Small intestine (tissue), 7 donors: ENCODE measurements around the gene GEN1. TPM values are rescaled to one million over a fixed set of nuclear protein-coding genes. Genes with fewer than 3 reads are reported as not detected.

ENCODE experiments used
- DNase-seq, 2 donors: peaks; one replicate each; pipeline versions ENCODE4 v3.0.0 to v3.0.0-alpha.2; 2013
- FAIRE-seq: peaks from 2 replicates; lab custom pipeline; 2012; peaks lifted over from hg19 to GRCh38; lab: Jason Lieb, UNC
- H3K27ac ChIP-seq, 3 donors: one replicate each; pipeline ENCODE4 v1.5.1; 2013; ENCODE audit warnings: low read length in 2 of 3, mild to moderate bottlenecking in 2 of 3, control low read depth in 1 of 3, inconsistent platforms in 1 of 3, low read depth in 1 of 3, moderate library complexity in 1 of 3
- H3K27me3 ChIP-seq, 3 donors: one replicate each; pipeline ENCODE4 v1.6.1; 2013; ENCODE audit warnings: low read length in 3 of 3, inconsistent platforms in 1 of 3; ENCODE audit not compliant: control insufficient read depth in 3 of 3, insufficient read depth in 3 of 3
- H3K36me3 ChIP-seq, 3 donors: one replicate each; pipeline ENCODE4 v1.6.1; 2013; ENCODE audit warnings: low read length in 3 of 3, inconsistent platforms in 1 of 3, low read depth in 1 of 3, mild to moderate bottlenecking in 1 of 3, moderate library complexity in 1 of 3; ENCODE audit not compliant: control insufficient read depth in 3 of 3, insufficient read depth in 2 of 3
- H3K4me1 ChIP-seq, 3 donors: one replicate each; pipeline ENCODE4 v1.6.1; 2013; ENCODE audit warnings: low read length in 2 of 3, inconsistent platforms in 1 of 3, low read depth in 1 of 3, mild to moderate bottlenecking in 1 of 3, moderate library complexity in 1 of 3; ENCODE audit not compliant: control insufficient read depth in 3 of 3, insufficient read depth in 2 of 3
- H3K4me3 ChIP-seq, 3 donors: one replicate each; pipeline ENCODE4 v1.5.1; 2013; ENCODE audit warnings: low read length in 3 of 3, control low read depth in 1 of 3, inconsistent platforms in 1 of 3, low read depth in 1 of 3, mild to moderate bottlenecking in 1 of 3, moderate library complexity in 1 of 3
- H3K9me3 ChIP-seq, 2 donors: one replicate each; pipeline ENCODE4 v1.6.1; 2013; ENCODE audit warnings: low read depth in 1 of 2, low read length in 1 of 2; ENCODE audit not compliant: control insufficient read depth in 2 of 2, insufficient read depth in 1 of 2
- WGBS, 3 donors: extraction: QIAGEN DNeasy Blood & Tissue Kit; methylation state at CpG; one replicate each; pipeline ENCODE4 v1.1.7; 2013; 5-methylcytosine and 5-hydroxymethylcytosine counted together
- polyA plus RNA-seq, 4 donors: library from polyadenylated mRNA; stranded (reverse) in 3 of 4; unstranded in 1 of 4; fragments of 200-250 nt in 3 of 4; fragments of 120-200 nt in 1 of 4; gene quantifications; one replicate each; pipeline versions ENCODE4 v1.2.1 to v1.2.3, GENCODE V29; 2013
- donor health status: healthy with polysubstance abuse.
- donor health status: control.
- donor health status: control.
- donor health status: Bipolar disorder and iron deficiency.
- donor health status: healthy.

GEN1 gene
- polyA plus RNA-seq, 4 donors, result 1.1 to 9.5 (median 3.4) TPM

- Histone ChIP-seq H3K4me3 (no peak overlapping the region), H3K27ac (no peak overlapping the region)
- no peak for FAIRE-seq
Observed at GRCh38 chr2:17771956-17772355, 18.0 kb downstream of the GEN1 start.

GRCh38 chr2:17772532-17772931 is 18.6 kb downstream of the GEN1 start:
- WGBS, 3 donors, result 92 to 95% (median 93%) methylated on average over 2 of the region's 2 CpGs

More at GRCh38 chr2:17771956-17772355, 18.0 kb downstream of the GEN1 start:
- H3K27me3 ChIP-seq, result no peaks in the 10 kb centered on the region
- peaks cover 0 to 11% (median 2%) of the 10 kb centered on the region in 3 donors for H3K36me3 ChIP-seq
- DNase-seq, result no peak
- no peaks in the 10 kb centered on the region for H3K4me1 ChIP-seq
- no peaks in the 10 kb centered on the region for H3K9me3 ChIP-seq
- 89 to 95% (median 94%) methylated on average over 2 of the region's 2 CpGs for WGBS, 3 donors

GRCh38 chr2:17780546-17780945 is 26.6 kb downstream of the GEN1 start:
- no peak for FAIRE-seq
- peaks cover 0 to 14% (median 6%) of the 10 kb centered on the region in 3 donors for H3K36me3 ChIP-seq
- no peak overlapping the region for H3K27ac ChIP-seq
- no peaks in the 10 kb centered on the region for H3K9me3 ChIP-seq
- WGBS, 3 donors, result 95 to 98% (median 95%) methylated on average over 1 of the region's 1 CpG
- H3K4me1 ChIP-seq, result no peaks in the 10 kb centered on the region
- H3K4me3 ChIP-seq, result no peak overlapping the region
- H3K27me3 ChIP-seq, result no peaks in the 10 kb centered on the region
- DNase-seq, result no peak

More at GRCh38 chr2:17772532-17772931, 18.6 kb downstream of the GEN1 start:
- Histone ChIP-seq H3K9me3 (no peaks in the 10 kb centered on the region), H3K4me3 (no peak overlapping the region), H3K36me3 (peaks cover 0 to 11% (median 2%) of the 10 kb centered on the region in 3 donors), H3K27ac (no peak overlapping the region), H3K27me3 (no peaks in the 10 kb centered on the region), H3K4me1 (no peaks in the 10 kb centered on the region)
- FAIRE-seq (no peak), DNase-seq (no peak)

GRCh38 chr2:17781482-17781881 is 27.5 kb downstream of the GEN1 start:
- Histone ChIP-seq H3K4me3 (no peak overlapping the region), H3K27ac (no peak overlapping the region), H3K4me1 (no peaks in the 10 kb centered on the region), H3K27me3 (no peaks in the 10 kb centered on the region), H3K9me3 (no peaks in the 10 kb centered on the region), H3K36me3 (peaks cover 0 to 11% (median 6%) of the 10 kb centered on the region in 3 donors)
- no peak for DNase-seq
- WGBS, 3 donors, result 89 to 96% (median 94%) methylated on average over 1 of the region's 1 CpG
- FAIRE-seq, result no peak

- Histone ChIP-seq H3K27ac (no peak overlapping the region), H3K36me3 (no peaks in the 10 kb centered on the region), H3K27me3 (no peaks in the 10 kb centered on the region), H3K4me1 (no peaks in the 10 kb centered on the region), H3K4me3 (no peak overlapping the region), H3K9me3 (no peaks in the 10 kb centered on the region)
- no peak for FAIRE-seq
- WGBS, 3 donors, result 70 to 80% (median 72%) methylated on average over 3 of the region's 3 CpGs
- DNase-seq, result no peak
Observed at GRCh38 chr2:17786727-17787126, 32.8 kb downstream of the GEN1 start.

GRCh38 chr2:17788773-17789172 is 34.8 kb downstream of the GEN1 start:
- Histone ChIP-seq H3K27ac (no peak overlapping the region), H3K4me3 (no peak overlapping the region), H3K36me3 (no peaks in the 10 kb centered on the region), H3K9me3 (no peaks in the 10 kb centered on the region), H3K27me3 (no peaks in the 10 kb centered on the region), H3K4me1 (no peaks in the 10 kb centered on the region)
- DNase-seq (no peak), FAIRE-seq (no peak)
- 67 to 69% (median 69%) methylated on average over 4 of the region's 4 CpGs for WGBS, 3 donors

- H3K36me3 ChIP-seq, result no peaks in the 10 kb centered on the region
- 11 to 55% (median 18%) methylated on average over 1 of the region's 1 CpG for WGBS, 3 donors
Observed at GRCh38 chr2:17790536-17790935, 36.6 kb downstream of the GEN1 start.

GRCh38 chr2:17791121-17791816 is 37.3 kb downstream of the GEN1 start:
- 46 to 65% (median 48%) methylated on average over 5 of the region's 5 CpGs for WGBS, 3 donors
- FAIRE-seq (no peak), DNase-seq (peak in 1 of 2 donors; percentile 15)

More at GRCh38 chr2:17790536-17790935, 36.6 kb downstream of the GEN1 start:
- Histone ChIP-seq H3K4me3 (no peak overlapping the region), H3K27me3 (no peaks in the 10 kb centered on the region), H3K9me3 (no peaks in the 10 kb centered on the region), H3K27ac (no peak overlapping the region), H3K4me1 (no peaks in the 10 kb centered on the region)
- no peak for DNase-seq
- FAIRE-seq, result no peak

GRCh38 chr2:17791817-17792130 is 37.8 kb downstream of the GEN1 start:
- no peak overlapping the region for H3K4me3 ChIP-seq
- FAIRE-seq (no peak), DNase-seq (no peak)
- H3K4me1 ChIP-seq, result no peaks in the 10 kb centered on the region
- no peak overlapping the region for H3K27ac ChIP-seq
- WGBS, 3 donors, result 64 to 86% (median 65%) methylated on average over 2 of the region's 2 CpGs
- H3K36me3 ChIP-seq, result no peaks in the 10 kb centered on the region
- no peaks in the 10 kb centered on the region for H3K9me3 ChIP-seq
- H3K27me3 ChIP-seq, result no peaks in the 10 kb centered on the region

More at GRCh38 chr2:17791121-17791816, 37.3 kb downstream of the GEN1 start:
- Histone ChIP-seq H3K36me3 (no peaks in the 10 kb centered on the region), H3K27me3 (no peaks in the 10 kb centered on the region), H3K9me3 (no peaks in the 10 kb centered on the region), H3K27ac (no peak overlapping the region), H3K4me1 (no peaks in the 10 kb centered on the region), H3K4me3 (no peak overlapping the region)
